PFSK-1 (cell line): ENCODE results near the gene AIP.

Source experiments
- POLR2AphosphoS5 ChIP-seq: IDR thresholded peaks from 2 replicates; pipeline ENCODE4 v1.6.1; 2012; ENCODE audit warnings: low read depth, mild to moderate bottlenecking, control low read depth, low read length, moderate library complexity
- REST ChIP-seq, 2 experiments: IDR thresholded peaks; 2 replicates each; pipeline versions ENCODE4 v1.6.1 to v1.8.0; 2011 to 2012; ENCODE audit warnings: low read depth in 2 of 2, low read length in 2 of 2, control low read depth in 1 of 2, inconsistent platforms in 1 of 2, mild to moderate bottlenecking in 1 of 2, moderate library complexity in 1 of 2; ENCODE audit not compliant: insufficient read depth in 1 of 2
- TAF1 ChIP-seq: IDR thresholded peaks from 2 replicates; pipeline ENCODE4 v1.6.1; 2012; ENCODE audit warnings: low read length, control low read depth, borderline replicate concordance; ENCODE audit not compliant: insufficient read depth

- no peak for TF ChIP-seq POLR2AphosphoS5
- no peak for TF ChIP-seq REST (IDR thresholded peaks at IDR 0.05; ENCODE audit: insufficient read depth in 1 of 2, low read depth in 2 of 2, low read length in 2 of 2)
- TF ChIP-seq TAF1 = no peak
Observed at GRCh38 chr11:67491276-67492068, 8.6 kb downstream of the AIP start.
